ENCODE results near the gene ATCAY.

The ATCAY gene

GRCh38 chr19:3898426-3898825 lies 17.9 kb downstream of the ATCAY start:
- H3K4me3 ChIP-seq (ENCODE audit: low read depth, low read length), result no peak overlapping the region
- no peak for TF ChIP-seq CTCF (IDR thresholded peaks at IDR 0.05; ENCODE audit: insufficient read depth, low read depth, low read length, missing control alignments)
- no peak for DNase-seq (ENCODE audit: low read depth)

DNA sequence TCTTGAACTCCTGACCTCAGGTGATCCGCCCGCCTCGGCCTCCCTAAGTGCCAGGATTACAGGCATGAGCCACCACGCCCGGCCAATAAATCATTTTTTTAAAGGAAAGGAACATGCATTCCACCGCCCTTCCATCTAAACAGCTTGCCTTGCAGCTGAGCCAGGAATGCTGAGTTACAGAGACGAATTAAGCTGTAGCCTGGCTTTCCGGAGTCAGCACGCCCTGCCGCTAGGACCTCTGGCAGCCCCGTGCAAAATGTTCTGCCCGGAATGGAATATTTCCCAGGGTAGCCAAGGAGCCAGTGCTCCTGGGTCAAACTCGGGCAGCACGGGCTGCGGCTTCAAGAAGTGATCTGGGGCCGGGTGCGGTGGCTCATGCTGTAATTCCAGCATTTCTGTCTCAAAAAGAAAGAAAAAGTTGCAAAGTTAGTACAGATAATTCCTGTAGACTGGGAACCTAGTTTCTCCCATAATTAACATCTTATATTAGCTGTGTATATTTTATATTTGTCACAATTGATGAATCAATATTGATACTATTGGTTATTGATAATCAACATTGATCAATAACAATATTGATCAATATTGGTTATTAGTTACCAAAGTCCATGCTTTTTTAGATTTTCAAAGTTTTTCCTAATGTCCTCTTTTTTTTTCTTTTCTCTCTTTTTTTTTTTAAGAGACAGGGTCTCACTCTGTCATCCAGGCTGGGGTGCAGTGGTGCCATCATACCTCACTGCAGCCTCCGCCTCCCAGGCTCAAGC lies 19.2 kb downstream of the ATCAY start:
- no peak for DNase-seq (ENCODE audit: low read depth)
- TF ChIP-seq CTCF (IDR thresholded peaks at IDR 0.05; ENCODE audit: insufficient read depth, low read depth, low read length, missing control alignments), result no peak
- no peak overlapping the region for H3K4me3 ChIP-seq (ENCODE audit: low read depth, low read length)

DNA sequence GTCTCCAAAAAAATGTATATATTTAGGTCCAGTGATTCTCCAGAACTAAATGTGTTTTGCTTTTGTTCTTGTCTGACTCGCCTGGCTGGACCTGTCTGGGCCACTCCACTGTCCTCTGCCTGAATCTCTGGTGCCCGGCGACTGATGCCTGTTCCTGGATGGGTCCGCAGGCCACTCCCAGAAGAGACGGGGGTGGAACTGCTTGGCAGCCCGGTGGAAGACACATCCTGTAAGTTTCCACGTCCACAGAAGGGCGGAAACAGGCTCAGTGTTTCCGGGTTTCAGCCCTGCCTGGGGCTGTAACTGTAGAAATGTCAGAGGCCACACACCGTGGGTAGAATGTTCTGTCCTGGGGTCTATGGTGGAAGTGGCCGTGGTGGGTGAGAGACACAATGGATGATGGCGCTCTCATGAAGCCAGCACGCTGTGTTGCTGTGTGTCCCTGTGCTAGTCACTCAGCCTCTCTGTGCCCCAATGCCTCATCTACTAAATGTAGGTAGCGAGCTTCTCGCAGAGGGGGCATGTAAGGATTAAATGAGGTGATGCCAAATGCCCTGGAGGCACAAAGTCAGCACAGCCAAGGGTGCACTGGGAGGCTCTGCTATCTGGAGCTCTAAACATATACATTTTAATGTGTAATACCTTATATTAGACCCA lies 22.0 kb downstream of the ATCAY start:
- no peak for TF ChIP-seq CTCF (IDR thresholded peaks at IDR 0.05; ENCODE audit: insufficient read depth, low read depth, low read length, missing control alignments)
- DNase-seq (ENCODE audit: low read depth), result no peak
- H3K4me3 ChIP-seq (ENCODE audit: low read depth, low read length), result no peak overlapping the region

DNA sequence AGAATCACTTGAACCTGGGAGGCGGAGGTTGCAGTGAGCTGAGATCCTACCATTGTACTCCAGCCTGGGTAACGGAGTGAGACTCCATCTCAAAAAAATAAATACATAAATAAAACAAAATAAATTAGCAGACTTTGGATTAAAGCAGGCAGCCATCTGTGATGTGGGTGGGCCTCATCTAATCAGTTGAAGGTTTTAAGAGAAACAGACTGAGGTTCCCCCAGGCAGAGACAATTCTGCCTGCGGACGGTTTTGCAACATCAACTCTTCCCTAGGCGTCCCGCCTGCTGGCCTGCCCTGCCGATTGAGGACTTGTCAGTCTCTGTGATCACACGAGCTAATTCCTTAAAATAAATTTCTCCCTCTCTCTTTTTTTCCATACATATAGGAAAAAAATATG lies 23.7 kb downstream of the ATCAY start:
- H3K4me3 ChIP-seq (ENCODE audit: low read depth, low read length), result no peak overlapping the region
- no peak for DNase-seq (ENCODE audit: low read depth)
- TF ChIP-seq CTCF (IDR thresholded peaks at IDR 0.05; ENCODE audit: insufficient read depth, low read depth, low read length, missing control alignments), result no peak

DNA sequence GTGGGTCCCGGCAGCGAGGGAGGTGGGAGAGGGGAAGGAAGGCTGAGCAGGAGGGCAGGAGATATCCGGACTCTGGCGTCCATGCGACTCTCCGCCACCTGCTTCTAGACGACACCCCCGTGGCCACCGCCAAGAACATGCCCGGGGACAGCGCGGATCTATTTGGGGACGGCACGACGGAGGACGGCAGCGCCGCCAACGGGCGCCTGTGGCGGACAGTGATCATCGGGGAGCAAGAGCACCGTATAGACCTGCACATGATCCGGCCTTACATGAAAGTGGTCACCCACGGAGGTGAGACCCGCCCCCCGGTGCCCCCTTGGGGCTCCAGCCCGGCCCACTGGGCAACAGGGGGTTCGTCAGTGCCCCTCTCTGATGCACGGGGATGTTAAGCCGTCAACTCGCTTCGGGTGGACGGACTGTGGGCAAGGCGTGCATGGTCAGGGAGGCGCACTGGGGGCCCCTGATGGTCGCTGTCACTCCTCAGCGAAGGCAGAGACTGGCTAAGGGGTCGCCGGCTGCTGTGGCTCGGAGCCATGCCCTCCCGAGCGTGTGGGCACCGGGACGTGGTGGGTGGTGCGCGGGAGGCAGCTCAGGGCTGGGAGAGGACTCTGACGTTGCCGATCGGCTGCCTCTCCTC lies 27.3 kb downstream of the ATCAY start:
- H3K4me3 ChIP-seq (ENCODE audit: low read depth, low read length), result no peak overlapping the region
- no peak for DNase-seq (ENCODE audit: low read depth)
- no peak for TF ChIP-seq CTCF (IDR thresholded peaks at IDR 0.05; ENCODE audit: insufficient read depth, low read depth, low read length, missing control alignments)

- TF ChIP-seq CTCF (IDR thresholded peaks at IDR 0.05; ENCODE audit: insufficient read depth, low read depth, low read length, missing control alignments), result no peak
- no peak overlapping the region for H3K4me3 ChIP-seq (ENCODE audit: low read depth, low read length)
- no peak for DNase-seq (ENCODE audit: low read depth)
These were observed 28.0 kb downstream of the ATCAY start for GRCh38 chr19:3908266-3909054.

Data from GM12865 (cell line).